Neural cell (in vitro differentiated cells): Measurements from ENCODE around the gene ATP9B.

Experiments used
- EP300 ChIP-seq: fragments of 450-650 bp; conservative IDR thresholded peaks from 2 replicates; pipeline ENCODE4 v1.6.1; 2014; ENCODE audit warnings: antibody characterized with exemption, mild to moderate bottlenecking, moderate library complexity; ENCODE audit not compliant: poor library complexity, severe bottlenecking
- MXI1 ChIP-seq: fragments of 450-650 bp; conservative IDR thresholded peaks from 2 replicates; pipeline ENCODE4 v1.6.1; 2014; ENCODE audit warnings: antibody characterized with exemption, mild to moderate bottlenecking; ENCODE audit not compliant: poor library complexity, severe bottlenecking
- POLR2AphosphoS5 ChIP-seq: IDR thresholded peaks from 2 replicates; pipeline ENCODE4 v1.6.1; 2012
- TF ChIP-seq, protein P1 (sequence below): fragments of 450-650 bp; IDR thresholded peaks from 2 replicates; pipeline ENCODE4 v1.5.1; 2014; ENCODE audit warnings: antibody characterized with exemption, mild to moderate bottlenecking, moderate library complexity; ENCODE audit not compliant: poor library complexity, severe bottlenecking
- TF ChIP-seq, protein P2 (sequence below): IDR thresholded peaks from 2 replicates; pipeline ENCODE4 v1.6.1; 2012; ENCODE audit warnings: borderline replicate concordance

DNA sequence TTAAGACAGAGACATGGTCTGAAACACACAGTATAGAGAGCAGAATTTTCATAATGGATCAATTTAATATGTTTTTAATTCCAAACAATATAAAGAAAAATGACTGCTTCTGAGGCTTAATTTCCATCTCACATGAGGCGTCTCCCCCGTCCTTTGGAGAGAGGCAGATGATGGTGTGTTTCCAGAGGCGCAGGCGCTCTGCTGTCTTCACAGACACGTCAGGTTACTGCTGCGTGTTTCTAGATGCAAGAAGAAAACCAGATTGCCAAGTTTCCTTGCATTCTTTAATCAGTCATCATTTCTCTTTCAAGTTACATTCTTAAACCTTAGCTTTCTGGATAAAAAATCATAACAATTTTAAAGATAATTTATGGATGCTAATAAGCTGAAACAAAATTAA is 160.2 kb downstream of the ATP9B start:
- TF ChIP-seq, protein P1, sequence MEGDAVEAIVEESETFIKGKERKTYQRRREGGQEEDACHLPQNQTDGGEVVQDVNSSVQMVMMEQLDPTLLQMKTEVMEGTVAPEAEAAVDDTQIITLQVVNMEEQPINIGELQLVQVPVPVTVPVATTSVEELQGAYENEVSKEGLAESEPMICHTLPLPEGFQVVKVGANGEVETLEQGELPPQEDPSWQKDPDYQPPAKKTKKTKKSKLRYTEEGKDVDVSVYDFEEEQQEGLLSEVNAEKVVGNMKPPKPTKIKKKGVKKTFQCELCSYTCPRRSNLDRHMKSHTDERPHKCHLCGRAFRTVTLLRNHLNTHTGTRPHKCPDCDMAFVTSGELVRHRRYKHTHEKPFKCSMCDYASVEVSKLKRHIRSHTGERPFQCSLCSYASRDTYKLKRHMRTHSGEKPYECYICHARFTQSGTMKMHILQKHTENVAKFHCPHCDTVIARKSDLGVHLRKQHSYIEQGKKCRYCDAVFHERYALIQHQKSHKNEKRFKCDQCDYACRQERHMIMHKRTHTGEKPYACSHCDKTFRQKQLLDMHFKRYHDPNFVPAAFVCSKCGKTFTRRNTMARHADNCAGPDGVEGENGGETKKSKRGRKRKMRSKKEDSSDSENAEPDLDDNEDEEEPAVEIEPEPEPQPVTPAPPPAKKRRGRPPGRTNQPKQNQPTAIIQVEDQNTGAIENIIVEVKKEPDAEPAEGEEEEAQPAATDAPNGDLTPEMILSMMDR = no peak
- TF ChIP-seq EP300 (no peak), POLR2AphosphoS5 (no peak), MXI1 (no peak)
- TF ChIP-seq, protein P2, sequence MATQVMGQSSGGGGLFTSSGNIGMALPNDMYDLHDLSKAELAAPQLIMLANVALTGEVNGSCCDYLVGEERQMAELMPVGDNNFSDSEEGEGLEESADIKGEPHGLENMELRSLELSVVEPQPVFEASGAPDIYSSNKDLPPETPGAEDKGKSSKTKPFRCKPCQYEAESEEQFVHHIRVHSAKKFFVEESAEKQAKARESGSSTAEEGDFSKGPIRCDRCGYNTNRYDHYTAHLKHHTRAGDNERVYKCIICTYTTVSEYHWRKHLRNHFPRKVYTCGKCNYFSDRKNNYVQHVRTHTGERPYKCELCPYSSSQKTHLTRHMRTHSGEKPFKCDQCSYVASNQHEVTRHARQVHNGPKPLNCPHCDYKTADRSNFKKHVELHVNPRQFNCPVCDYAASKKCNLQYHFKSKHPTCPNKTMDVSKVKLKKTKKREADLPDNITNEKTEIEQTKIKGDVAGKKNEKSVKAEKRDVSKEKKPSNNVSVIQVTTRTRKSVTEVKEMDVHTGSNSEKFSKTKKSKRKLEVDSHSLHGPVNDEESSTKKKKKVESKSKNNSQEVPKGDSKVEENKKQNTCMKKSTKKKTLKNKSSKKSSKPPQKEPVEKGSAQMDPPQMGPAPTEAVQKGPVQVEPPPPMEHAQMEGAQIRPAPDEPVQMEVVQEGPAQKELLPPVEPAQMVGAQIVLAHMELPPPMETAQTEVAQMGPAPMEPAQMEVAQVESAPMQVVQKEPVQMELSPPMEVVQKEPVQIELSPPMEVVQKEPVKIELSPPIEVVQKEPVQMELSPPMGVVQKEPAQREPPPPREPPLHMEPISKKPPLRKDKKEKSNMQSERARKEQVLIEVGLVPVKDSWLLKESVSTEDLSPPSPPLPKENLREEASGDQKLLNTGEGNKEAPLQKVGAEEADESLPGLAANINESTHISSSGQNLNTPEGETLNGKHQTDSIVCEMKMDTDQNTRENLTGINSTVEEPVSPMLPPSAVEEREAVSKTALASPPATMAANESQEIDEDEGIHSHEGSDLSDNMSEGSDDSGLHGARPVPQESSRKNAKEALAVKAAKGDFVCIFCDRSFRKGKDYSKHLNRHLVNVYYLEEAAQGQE = no peak
